H54 (cell line): ENCODE measurements around the gene CST9L.

Source experiments
- DNase-seq: peaks from one replicate; pipeline ENCODE4 v3.0.0; 2011; ENCODE audit warnings: low spot score, mixed read lengths; ENCODE audit not compliant: insufficient read length
- FAIRE-seq: peaks from 3 replicates; lab custom pipeline; 2011; peaks lifted over from hg19 to GRCh38; lab: Jason Lieb, UNC
- POLR2A ChIP-seq: IDR thresholded peaks from 2 replicates; pipeline ENCODE4 v1.6.1; 2011; ENCODE audit warnings: low read depth, mild to moderate bottlenecking, low read length

Gene CST9L, protein sequence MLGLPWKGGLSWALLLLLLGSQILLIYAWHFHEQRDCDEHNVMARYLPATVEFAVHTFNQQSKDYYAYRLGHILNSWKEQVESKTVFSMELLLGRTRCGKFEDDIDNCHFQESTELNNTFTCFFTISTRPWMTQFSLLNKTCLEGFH

DNA sequence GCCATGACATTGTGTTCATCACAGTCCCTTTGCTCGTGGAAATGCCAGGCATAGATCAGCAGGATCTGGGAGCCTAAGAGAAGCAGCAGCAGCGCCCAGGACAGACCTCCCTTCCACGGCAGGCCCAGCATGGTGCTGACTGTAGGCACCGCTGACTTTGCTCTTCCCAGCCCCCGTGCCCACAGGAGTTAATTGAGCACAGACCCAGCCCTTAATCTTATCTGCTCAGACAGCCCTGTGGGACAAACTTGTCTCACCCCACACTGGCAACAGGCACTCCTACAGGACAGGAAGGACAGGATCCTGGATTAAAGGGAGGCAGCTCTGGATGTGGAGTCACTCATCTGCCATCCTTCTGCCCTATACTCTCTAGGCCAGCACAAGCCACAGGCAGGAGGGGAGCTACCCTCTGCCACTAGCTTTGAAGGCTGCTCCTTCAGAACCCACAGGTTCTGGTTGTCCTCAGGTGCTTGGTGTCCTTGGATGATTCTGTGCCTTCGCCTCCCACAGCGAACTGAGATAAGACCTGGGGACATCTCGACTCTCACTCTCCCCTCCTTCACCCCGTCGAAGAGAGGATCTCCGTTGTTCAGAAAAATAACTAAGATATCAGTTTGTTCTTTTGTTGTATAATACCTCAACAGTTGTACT, at the start of gene CST9L:
Gene CST9L, minus strand, starts transcription at position 165 of the 651 bp plus-strand sequence. Its CDS starts 34 bp downstream, at position 131.
- no peak for TF ChIP-seq POLR2A
- FAIRE-seq (no peak), DNase-seq (no peak)

DNA sequence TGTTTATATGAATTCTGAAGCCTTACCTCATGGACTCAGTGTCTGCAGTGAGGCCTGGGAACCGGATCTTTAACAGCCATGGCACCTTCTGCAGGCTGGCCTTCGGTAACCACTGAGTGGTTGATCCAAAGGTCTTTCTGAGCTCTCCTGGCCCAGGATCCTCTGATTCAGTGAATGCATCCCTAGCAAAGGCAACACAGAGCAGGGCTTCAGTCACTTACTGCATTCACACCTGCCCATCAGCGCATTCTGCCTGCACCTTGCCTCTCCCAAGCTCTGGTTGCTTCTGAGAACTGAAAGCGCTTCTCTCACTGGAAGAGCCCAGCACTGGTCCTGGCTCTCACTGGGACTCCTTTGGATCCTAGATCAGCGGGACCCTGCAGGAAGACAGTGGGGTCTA, 45.9 kb upstream of the CST9L start:
- no peak for TF ChIP-seq POLR2A
- no peak for DNase-seq
- FAIRE-seq: no peak

DNA sequence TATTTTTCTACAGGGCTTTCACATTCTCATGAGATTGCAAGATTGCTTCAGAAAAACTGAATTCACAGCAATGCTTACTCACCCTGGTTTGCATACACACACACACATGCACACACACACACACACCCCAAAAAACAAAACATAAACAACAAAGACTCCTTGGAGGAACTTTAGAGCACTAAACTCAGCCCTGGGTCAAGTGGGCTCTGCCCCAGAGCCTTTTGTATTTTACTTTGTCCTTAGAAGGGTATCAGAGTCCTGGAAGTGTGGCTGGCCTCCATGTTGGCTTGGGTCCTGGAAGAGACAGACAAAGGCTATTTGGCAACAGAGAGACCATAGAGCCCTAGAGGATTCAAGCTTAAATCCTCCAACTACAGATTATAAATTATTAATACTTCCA, 45.4 kb upstream of the CST9L start:
- DNase-seq (no peak), FAIRE-seq (no peak)

GRCh38 chr20:23612396-23612795, 44.1 kb upstream of the CST9L start:
- no peak for FAIRE-seq

More for the DNA sequence above, 45.4 kb upstream of the CST9L start:
- no peak for TF ChIP-seq POLR2A

GRCh38 chr20:23609486-23610109, 41.3 kb upstream of the CST9L start:
- no peak for TF ChIP-seq POLR2A
- FAIRE-seq: no peak
- no peak for DNase-seq

More at GRCh38 chr20:23612396-23612795, 44.1 kb upstream of the CST9L start:
- no peak for DNase-seq
- TF ChIP-seq POLR2A: no peak

DNA sequence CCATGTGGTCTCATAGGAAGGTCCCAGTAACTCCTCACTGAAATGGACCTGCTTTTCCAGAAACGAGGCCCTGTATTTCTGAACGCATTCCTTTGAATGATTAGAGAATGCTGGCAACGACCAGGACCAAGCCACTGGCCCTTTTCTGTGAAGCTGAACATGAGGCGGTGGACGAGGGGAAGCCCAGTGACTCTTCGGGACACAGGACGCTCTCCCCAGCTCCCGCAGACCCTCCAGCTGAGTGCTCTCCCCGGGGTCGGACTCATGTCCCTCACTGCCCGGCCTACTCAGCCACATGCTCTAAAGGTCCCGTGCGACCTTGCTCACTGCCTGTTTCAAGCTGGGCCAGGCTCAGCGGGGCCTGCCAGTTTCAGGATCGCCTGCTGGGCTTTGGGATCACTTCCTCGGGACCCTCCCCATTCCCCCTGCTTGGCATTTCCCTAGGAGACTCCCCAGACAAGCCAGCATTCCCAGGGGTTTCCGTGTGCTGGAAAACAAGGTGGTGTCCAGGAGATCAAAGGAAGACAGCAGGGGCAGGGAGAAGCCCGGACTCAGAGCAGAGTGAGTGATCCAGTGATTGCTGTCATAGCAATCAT, 40.1 kb upstream of the CST9L start:
- DNase-seq (no peak), FAIRE-seq (no peak)
- no peak for TF ChIP-seq POLR2A

DNA sequence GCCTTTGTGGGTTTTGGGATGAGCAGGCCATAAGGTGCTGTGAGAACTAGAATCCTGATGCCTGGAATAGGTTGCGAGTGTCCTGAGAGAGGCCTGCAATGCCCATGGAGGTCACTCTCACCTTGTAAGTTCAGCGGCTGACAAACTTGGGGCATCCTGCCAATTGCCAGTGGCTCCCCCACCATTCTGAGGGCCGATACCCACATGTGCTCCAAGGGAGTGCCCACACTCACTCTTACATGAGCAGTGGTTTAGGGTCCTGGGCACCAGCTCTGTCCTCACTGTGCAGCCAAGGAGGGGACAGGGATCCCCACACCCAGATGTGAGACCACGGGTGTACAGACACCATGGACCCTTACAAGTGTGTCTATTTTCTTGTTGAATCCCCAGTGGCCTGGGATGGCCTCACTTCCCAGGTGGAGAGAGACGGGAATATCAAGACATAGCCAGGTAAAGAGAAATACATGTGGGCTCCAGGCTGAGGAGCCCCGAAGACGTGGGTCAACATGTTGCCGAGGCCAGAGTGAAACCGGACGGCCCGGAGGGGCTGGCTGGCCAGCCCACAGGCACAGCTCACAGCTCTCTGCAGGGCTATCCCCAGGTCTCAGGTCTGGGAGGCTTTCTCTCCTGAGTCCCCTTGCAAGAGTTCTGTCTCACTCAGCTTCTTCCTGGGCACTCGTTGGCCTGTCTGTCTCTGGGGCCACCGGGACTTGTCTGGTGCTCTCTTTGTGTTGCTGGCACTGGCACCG, 39.4 kb upstream of the CST9L start:
- no peak for TF ChIP-seq POLR2A
- FAIRE-seq (no peak), DNase-seq (no peak)

DNA sequence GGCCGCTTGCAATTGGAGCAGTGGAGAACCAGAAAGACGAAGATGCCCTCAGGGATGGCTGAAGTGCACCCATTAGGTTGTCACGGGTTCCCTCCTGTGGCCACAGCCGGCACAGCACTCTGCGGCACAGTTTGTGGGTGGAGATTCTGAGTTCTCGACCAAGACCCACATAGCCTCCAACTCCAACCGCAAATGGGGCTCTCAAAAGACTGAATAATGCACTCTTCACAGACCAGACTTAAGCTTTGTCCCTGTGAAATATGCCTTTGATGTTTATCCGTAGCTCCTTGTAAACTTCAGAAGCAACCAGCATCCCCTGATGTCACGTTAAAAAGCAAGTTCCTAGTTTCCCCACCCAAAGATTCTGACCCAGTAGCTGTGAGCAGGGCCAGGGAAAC, 38.4 kb upstream of the CST9L start:
- FAIRE-seq (no peak), DNase-seq (peak; percentile 80)
- no peak for TF ChIP-seq POLR2A

DNA sequence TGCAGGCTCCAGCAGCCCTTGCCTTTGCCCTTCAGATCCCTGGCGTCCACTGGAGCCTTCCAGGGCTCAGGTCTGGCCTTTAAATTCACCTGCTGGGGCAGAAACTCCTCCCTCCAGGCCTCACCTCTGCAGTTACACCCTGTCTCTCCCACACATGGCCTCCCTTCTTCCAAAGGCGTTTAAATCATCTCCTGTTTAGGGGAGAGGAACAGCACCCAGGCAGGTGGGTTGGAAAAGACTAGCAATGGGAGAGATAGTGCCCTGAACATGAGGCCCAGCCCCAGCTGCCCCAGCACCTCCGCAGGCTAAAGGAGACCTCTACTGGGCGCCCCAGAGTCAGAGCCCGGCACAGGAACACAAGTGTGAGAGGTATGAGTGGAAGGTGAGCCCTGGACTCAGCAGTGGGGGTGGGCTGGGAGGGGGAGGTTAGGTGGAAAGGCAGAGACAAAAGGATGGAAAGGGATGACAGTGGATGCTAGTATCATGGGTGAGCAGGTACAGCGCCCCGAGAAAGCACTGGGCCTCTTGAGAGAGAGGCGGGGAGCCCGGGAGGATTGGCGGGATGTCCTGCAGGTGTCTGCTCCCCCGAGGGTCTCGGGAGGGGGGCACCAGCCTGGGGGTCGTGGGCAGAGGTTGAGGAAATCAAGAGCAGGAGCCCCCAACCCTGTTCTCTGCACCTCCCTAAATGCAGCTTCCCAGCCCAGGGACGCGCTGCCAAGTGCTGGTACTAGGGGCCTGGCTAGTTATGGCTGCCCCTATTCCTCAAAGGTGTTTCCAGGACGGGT, 37.8 kb upstream of the CST9L start, which contains the start of gene CST9:
Gene CST9, minus strand, starts transcription at position 51 of the 785 bp plus-strand sequence. CDS start 53 bp downstream, outside the sequence.
- no peak for TF ChIP-seq POLR2A
- DNase-seq (no peak), FAIRE-seq (no peak)

- DNase-seq (no peak), FAIRE-seq (no peak)
- TF ChIP-seq POLR2A: no peak
Observed at GRCh38 chr20:23604306-23604705, 36.0 kb upstream of the CST9L start.

- no peak for FAIRE-seq
- TF ChIP-seq POLR2A: no peak
- no peak for DNase-seq
Observed at GRCh38 chr20:23603321-23603720, 35.0 kb upstream of the CST9L start.

GRCh38 chr20:23602699-23603098, 34.4 kb upstream of the CST9L start:
- no peak for TF ChIP-seq POLR2A
- DNase-seq (no peak), FAIRE-seq (no peak)

DNA sequence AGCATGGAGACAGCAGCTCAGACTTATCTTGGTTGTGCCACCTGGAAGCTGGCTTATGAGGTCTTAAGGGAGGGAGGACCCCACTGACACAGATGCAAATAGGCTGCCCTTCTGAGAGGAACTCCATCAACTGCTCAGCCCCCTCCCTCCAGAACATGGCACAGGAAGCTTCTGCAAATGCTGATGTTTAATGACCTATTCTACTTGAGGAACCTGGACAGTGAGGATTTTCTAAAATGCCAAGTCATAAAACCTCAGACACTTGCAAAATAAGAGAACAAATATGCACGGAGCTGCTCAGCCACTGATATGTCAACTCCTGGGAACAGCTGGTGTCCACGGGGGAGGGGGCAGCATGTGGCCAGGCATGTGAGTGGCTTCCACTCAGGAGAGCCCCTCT, 34.0 kb upstream of the CST9L start:
- FAIRE-seq: no peak
- DNase-seq: no peak
- no peak for TF ChIP-seq POLR2A
